Fibroblast of lung (primary cell): ENCODE measurements around the gene PIK3CB. TPM values are rescaled to one million over a fixed set of nuclear protein-coding genes. Genes with fewer than 3 reads are reported as not detected.

Source experiments
- DNase-seq, 2 donors: peaks; one replicate each; pipeline versions ENCODE4 v3.0.0 to v3.0.0-alpha.2; 2010; ENCODE audit warnings: low read depth in 2 of 2
- H2AFZ ChIP-seq: 2 replicates; pipeline ENCODE4 v1.5.1; 2012; ENCODE audit warnings: low read length, control low read depth, inconsistent platforms
- H3K27ac ChIP-seq: 2 replicates; pipeline ENCODE4 v1.5.1; 2011; ENCODE audit warnings: low read length, control low read depth; ENCODE audit not compliant: insufficient read depth
- H3K27me3 ChIP-seq: 2 replicates; pipeline ENCODE4 v1.5.1; 2011; ENCODE audit warnings: mild to moderate bottlenecking, low read length; ENCODE audit not compliant: control insufficient read depth, insufficient read depth
- H3K36me3 ChIP-seq: 2 replicates; pipeline ENCODE4 v1.5.1; 2011; ENCODE audit warnings: low read length; ENCODE audit not compliant: control insufficient read depth, insufficient read depth
- H3K4me1 ChIP-seq: 2 replicates; pipeline ENCODE4 v1.5.1; 2011; ENCODE audit warnings: low read length; ENCODE audit not compliant: control insufficient read depth, insufficient read depth; ENCODE audit errors: extremely low read depth
- H3K4me2 ChIP-seq: 2 replicates; pipeline ENCODE4 v1.5.1; 2011; ENCODE audit warnings: low read length, control low read depth; ENCODE audit not compliant: insufficient read depth; ENCODE audit errors: extremely low read depth
- H3K4me3 ChIP-seq, 4 experiments: fragments of 200-600 bp in 1 of 4; sonication (generic) in 1 of 4; replicated peaks in 1 of 4; 2 replicates each; pipeline ENCODE4 v1.5.1; 2011 to 2016; ENCODE audit warnings: low read length in 4 of 4, low read depth in 3 of 4, mild to moderate bottlenecking in 3 of 4, control low read depth in 2 of 4, inconsistent platforms in 1 of 4, mixed read lengths in 1 of 4; ENCODE audit not compliant: insufficient read depth in 1 of 4; ENCODE audit errors: control extremely low read depth in 1 of 4
- H3K79me2 ChIP-seq: 2 replicates; pipeline ENCODE4 v1.5.1; 2012; ENCODE audit warnings: mild to moderate bottlenecking, low read length, inconsistent platforms; ENCODE audit not compliant: control insufficient read depth, insufficient read depth
- H3K9ac ChIP-seq: 2 replicates; pipeline ENCODE4 v1.5.1; 2011; ENCODE audit warnings: mild to moderate bottlenecking, low read length, control low read depth; ENCODE audit not compliant: insufficient read depth
- H3K9me3 ChIP-seq: 2 replicates; pipeline ENCODE4 v1.5.1; 2012; ENCODE audit warnings: low read depth, low read length; ENCODE audit not compliant: control insufficient read depth, insufficient read depth
- H4K20me1 ChIP-seq: 2 replicates; pipeline ENCODE4 v1.5.1; 2011; ENCODE audit warnings: low read length; ENCODE audit not compliant: control insufficient read depth, insufficient read depth; ENCODE audit errors: extremely low read depth
- EZH2 ChIP-seq: IDR thresholded peaks from 2 replicates; pipeline ENCODE4 v1.5.1; 2012; ENCODE audit warnings: low read length, control low read depth, mild to moderate bottlenecking; ENCODE audit errors: missing control alignments
- polyA plus RNA-seq, 2 donors: library from polyadenylated mRNA; depleted of rRNA in 1 of 2; stranded (reverse) in 1 of 2; unstranded in 1 of 2; fragments of >200 nt; gene quantifications; 2 replicates each; pipeline ENCODE4 v1.2.1, GENCODE V29; 2011 to 2012; ENCODE audit warnings: missing spikeins in 1 of 2
- total RNA-seq: library from RNA; depleted of rRNA; stranded (reverse); fragments of >200 nt; gene quantifications from 2 replicates; pipeline ENCODE4 v1.2.1, GENCODE V29; 2014
- TF ChIP-seq, protein P1 (sequence below), 2 donors: IDR thresholded peaks in 1 of 2; conservative IDR thresholded peaks in 1 of 2; 1 replicate in 1 of 2; 2 replicates in 1 of 2; pipeline ENCODE4 v1.5.1; 2011 to 2012; ENCODE audit warnings: low read length in 2 of 2, control low read depth in 1 of 2, inconsistent platforms in 1 of 2, low read depth in 1 of 2, mild to moderate bottlenecking in 1 of 2

The PIK3CB gene
- total and polyA plus RNA-seq, 2 donors (not counting 1 experiment from before 2014, with no cell fraction given), result 12.4 to 17.0 TPM

DNA sequence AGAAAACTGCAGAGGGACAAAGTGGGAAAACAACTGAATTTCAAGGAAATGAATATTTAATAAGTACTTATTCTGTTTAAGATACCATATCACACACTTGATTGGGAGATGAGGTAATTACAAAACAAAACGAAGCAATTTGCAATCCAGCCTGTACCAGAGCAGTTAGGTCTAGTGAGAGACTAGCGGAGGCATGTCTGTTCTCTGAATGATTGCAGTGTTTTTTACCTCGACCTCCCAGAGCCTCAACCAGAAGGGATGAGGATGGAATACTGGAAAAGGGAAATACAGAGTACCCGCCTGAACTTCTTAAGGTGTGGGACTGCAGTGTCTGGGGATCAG is 59.5 kb downstream of the PIK3CB start:
- DNase-seq, result peak in 1 of 2 donors; percentile 37
- Histone ChIP-seq H3K79me2 (peaks cover 11% of the 10 kb centered on the region), H3K9me3 (no peaks in the 10 kb centered on the region), H3K27ac (peak overlapping the region; percentile 78), H3K9ac (no peak overlapping the region), H4K20me1 (no peaks in the 10 kb centered on the region), H3K36me3 (no peaks in the 10 kb centered on the region), H2AFZ (no peak overlapping the region), H3K27me3 (no peaks in the 10 kb centered on the region), H3K4me3 (no peak overlapping the region), H3K4me1 (peaks cover 22% of the 10 kb centered on the region), H3K4me2 (peak overlapping the region; percentile 21)
- TF ChIP-seq, protein P1, sequence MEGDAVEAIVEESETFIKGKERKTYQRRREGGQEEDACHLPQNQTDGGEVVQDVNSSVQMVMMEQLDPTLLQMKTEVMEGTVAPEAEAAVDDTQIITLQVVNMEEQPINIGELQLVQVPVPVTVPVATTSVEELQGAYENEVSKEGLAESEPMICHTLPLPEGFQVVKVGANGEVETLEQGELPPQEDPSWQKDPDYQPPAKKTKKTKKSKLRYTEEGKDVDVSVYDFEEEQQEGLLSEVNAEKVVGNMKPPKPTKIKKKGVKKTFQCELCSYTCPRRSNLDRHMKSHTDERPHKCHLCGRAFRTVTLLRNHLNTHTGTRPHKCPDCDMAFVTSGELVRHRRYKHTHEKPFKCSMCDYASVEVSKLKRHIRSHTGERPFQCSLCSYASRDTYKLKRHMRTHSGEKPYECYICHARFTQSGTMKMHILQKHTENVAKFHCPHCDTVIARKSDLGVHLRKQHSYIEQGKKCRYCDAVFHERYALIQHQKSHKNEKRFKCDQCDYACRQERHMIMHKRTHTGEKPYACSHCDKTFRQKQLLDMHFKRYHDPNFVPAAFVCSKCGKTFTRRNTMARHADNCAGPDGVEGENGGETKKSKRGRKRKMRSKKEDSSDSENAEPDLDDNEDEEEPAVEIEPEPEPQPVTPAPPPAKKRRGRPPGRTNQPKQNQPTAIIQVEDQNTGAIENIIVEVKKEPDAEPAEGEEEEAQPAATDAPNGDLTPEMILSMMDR (conservative IDR thresholded peaks at IDR 0.05 in 1 of 2, IDR thresholded peaks at IDR 0.05 in 1 of 2; ENCODE audit: low read depth in 1 of 2, low read length in 2 of 2), result no peak
- no peak for TF ChIP-seq EZH2

- no peak for TF ChIP-seq EZH2
- TF ChIP-seq, protein P1 (conservative IDR thresholded peaks at IDR 0.05 in 1 of 2, IDR thresholded peaks at IDR 0.05 in 1 of 2; ENCODE audit: low read depth in 1 of 2, low read length in 2 of 2), result peak in 1 of 2 donors; percentile 5
- H4K20me1 ChIP-seq, result no peaks in the 10 kb centered on the region
- H3K4me2 ChIP-seq, result peak overlapping the region; percentile 21
- H3K9me3 ChIP-seq, result no peaks in the 10 kb centered on the region
- H3K9ac ChIP-seq, result no peak overlapping the region
- peaks cover 22% of the 10 kb centered on the region for H3K4me1 ChIP-seq
- DNase-seq, result peak; percentile 100
- peak overlapping the region; percentile 78 for H3K27ac ChIP-seq
- no peak overlapping the region for H3K4me3 ChIP-seq
- no peaks in the 10 kb centered on the region for H3K27me3 ChIP-seq
- peaks cover 11% of the 10 kb centered on the region for H3K79me2 ChIP-seq
- no peak overlapping the region for H2AFZ ChIP-seq
- H3K36me3 ChIP-seq, result no peaks in the 10 kb centered on the region
Measured at GRCh38 chr3:138774529-138775253, 60.0 kb downstream of the PIK3CB start.

- H3K4me2 ChIP-seq, result no peak overlapping the region
- no peak for DNase-seq
- H3K27ac ChIP-seq, result no peak overlapping the region
- H3K27me3 ChIP-seq, result no peaks in the 10 kb centered on the region
- peaks cover 3% of the 10 kb centered on the region for H3K79me2 ChIP-seq
- H3K9me3 ChIP-seq, result peaks cover 1% of the 10 kb centered on the region
- no peak for TF ChIP-seq EZH2
- TF ChIP-seq, protein P1 (conservative IDR thresholded peaks at IDR 0.05 in 1 of 2, IDR thresholded peaks at IDR 0.05 in 1 of 2; ENCODE audit: low read depth in 1 of 2, low read length in 2 of 2), result no peak
- H3K4me3 ChIP-seq, result no peak overlapping the region
- H3K9ac ChIP-seq, result no peak overlapping the region
- H3K4me1 ChIP-seq, result peaks cover 22% of the 10 kb centered on the region
- no peaks in the 10 kb centered on the region for H3K36me3 ChIP-seq
- no peaks in the 10 kb centered on the region for H4K20me1 ChIP-seq
- no peak overlapping the region for H2AFZ ChIP-seq
Measured at GRCh38 chr3:138771585-138771984, 63.1 kb downstream of the PIK3CB start.
